ENCODE results near the gene SLC1A3.

SLC1A3 gene

DNA sequence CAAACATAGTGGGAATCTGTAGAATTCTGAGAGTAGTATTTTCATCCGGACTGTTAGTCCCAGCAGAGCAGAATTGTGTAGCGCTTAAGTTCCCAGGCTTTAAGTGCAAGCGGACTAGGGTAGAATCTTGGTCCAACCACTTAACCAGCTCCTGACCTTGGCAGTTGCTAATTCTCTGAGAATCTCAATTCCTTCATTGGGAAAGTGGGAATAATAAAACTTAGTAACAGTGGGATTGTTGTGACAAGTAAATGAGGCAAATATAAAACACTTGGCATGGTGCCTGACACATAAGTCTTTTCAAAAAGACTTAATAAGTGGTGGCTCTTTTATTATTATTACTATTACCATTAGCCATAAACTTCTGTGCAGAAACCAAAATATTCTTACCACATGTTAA lies 8.4 kb upstream of the SLC1A3 start:
- Histone ChIP-seq H3K4me3 (no peak overlapping the region), H3K27ac (no peak overlapping the region)

DNA sequence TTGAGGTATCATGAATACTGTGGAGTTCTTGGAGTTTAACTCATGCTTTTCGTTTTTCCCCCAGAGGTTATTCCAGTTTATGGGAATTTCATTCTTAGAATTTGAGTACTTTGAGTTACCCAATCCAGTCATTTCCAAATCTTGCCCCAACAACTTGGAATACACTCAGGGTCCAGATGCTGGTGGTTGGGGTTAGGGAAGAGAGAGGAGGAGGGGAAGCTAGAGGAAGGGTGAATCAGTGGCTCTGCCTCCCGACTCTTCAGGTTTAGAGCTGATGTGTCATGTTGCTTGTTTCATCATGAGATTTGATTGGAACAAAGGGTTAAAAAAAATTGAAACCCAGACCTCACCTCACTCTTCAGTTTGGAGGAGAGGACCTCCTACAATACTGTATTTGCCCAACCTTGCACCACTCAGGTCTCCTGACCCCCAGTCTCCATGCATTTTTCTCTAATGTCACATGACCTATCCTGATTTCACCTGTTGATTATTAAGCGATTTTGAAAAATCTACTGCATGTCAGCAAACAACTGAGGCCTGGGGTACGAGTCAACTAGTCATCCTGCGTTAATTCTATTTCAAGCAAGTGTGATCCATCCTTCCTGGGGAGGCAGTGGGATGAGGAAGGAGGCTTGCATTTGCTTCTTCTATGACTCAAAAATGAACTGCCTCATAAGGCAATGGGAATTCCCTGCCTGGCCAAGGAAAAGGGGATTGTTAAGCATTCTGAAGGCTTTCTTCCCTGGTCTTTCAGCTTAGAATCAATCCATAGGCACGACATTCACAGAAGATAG lies 6.2 kb upstream of the SLC1A3 start:
- H3K27ac ChIP-seq, result no peak overlapping the region

DNA sequence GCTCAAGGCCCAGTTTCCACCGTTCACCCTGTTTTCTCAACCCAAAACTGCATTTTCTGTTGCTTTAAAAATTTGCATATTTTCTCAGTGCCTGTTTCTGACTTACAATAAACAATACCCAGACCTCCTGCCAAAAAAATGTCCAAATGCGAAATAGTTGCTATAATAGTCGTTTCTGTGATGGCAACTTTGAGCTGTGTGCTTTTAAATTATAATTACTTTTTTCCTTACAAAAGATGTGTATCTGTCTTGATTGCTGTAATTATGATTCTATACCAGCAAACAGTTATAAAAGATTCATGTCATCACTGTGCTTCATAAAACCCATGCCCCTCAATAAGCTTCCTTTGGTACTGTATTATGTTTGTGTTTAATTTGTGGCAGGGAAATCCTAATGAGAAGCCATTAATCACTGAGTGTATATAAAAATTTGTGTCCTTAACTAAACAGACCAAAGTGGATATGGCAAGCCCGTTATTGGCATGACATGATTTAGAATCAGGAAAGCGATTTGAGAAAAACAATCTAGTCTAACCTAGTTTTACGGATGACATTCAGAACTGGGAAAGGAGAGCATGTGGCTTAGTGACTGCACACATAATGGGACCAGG lies 5.4 kb upstream of the SLC1A3 start:
- Histone ChIP-seq H3K27ac (no peak overlapping the region), H3K4me3 (no peak overlapping the region)

More for the DNA sequence above, 6.2 kb upstream of the SLC1A3 start:
- H3K4me3 ChIP-seq, result no peak overlapping the region

DNA sequence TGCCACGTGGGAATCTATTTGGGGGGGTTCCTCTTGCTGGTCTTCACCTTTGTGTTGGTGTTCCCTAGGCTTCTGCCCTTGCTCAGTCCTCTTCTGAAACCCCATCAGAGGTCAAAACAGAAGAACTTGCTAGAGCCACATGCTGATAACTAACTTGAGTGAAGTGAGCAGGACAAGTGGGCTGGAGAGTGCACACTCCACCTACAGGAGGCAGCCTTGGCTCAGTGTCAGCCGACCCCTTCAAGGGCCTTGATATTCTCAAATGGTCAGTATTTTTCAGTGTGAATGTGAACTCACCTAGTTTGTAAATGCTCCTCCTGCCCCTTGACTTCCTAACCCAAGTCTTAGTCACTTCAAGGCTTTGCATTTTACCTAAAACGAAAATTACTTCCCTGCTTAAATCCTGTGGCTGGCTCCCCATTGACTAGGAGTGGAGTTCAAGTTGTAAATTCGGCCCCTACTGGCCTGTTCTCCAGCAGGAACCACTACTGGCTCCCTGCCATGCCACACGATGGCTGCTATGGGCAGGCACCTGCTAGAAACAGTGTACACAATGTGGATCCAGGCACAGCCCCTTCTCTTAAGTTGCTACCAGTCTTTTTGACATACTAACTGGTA lies 3.6 kb upstream of the SLC1A3 start:
- no peak overlapping the region for H3K27ac ChIP-seq
- H3K4me3 ChIP-seq, result no peak overlapping the region

DNA sequence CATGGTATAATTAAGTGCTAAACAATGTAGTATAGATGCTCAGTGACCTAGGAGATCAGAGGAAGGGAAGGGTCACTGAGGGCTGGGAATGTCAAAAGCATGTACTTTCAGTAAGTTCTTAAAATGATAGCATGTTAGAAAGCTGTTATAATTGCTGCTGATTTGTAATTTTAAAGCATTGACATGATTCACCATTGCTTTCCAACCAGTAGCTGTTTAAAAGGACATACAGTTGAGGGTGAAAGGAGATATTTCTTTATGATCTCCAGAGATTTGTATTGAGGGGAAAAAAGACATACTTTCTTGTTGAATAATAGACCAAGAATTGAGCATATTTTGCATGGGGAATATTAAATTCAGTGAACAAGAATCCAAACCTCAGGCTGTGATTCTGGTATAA lies 1.2 kb upstream of the SLC1A3 start:
- Histone ChIP-seq H3K4me3 (no peak overlapping the region), H3K27ac (no peak overlapping the region)

DNA sequence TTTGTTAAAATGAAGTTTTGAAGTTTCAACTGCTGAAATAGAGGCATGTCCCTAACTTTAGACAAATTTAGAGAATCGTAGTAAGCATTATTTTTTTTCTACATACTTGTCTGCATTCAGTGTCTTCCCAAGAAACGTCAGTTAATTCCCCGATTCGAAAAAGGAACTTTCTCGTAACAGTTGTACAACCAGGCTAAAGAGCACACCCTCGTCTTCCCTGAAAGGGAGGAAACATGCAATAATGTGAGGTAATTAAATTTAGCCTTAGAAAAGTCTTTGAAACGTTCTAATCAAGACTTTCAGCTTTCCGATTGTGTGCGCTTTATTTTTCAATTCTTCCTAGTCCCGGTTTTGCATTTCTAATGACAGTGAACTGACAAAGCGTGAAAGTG lies 374 bp upstream of the SLC1A3 start:
- H3K27ac ChIP-seq, result peak overlapping the region in 19 of 21 experiments; percentile 29 to 84 (median 70)
- peak overlapping the region; percentile 37 to 55 (median 43) for H3K4me3 ChIP-seq

DNA sequence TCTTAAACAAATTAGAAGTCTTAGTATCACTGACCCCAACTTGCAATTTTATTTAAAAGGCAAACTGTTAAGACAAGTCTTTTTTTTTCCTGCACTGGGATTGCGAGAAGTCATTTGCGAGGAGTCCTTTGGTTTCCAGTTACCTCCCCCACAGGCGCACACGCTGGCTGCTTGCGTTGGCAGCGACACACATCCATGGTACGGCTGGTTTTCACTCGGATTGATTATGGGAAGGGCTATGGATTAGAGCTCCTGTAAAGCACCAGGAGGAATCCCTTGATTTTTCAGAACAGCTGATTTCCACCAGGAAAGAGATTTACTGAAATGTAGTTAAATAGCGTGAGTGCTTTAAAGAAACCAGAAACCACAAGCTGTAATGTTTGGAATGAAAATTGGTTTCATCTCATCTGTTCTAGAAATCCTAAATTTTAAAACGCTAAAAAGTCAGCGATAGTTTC lies 737 bp downstream of the SLC1A3 start:
- peak overlapping the region; percentile 37 to 55 (median 43) for H3K4me3 ChIP-seq
- H3K27ac ChIP-seq, result peak overlapping the region in 19 of 21 experiments; percentile 29 to 84 (median 66)

DNA sequence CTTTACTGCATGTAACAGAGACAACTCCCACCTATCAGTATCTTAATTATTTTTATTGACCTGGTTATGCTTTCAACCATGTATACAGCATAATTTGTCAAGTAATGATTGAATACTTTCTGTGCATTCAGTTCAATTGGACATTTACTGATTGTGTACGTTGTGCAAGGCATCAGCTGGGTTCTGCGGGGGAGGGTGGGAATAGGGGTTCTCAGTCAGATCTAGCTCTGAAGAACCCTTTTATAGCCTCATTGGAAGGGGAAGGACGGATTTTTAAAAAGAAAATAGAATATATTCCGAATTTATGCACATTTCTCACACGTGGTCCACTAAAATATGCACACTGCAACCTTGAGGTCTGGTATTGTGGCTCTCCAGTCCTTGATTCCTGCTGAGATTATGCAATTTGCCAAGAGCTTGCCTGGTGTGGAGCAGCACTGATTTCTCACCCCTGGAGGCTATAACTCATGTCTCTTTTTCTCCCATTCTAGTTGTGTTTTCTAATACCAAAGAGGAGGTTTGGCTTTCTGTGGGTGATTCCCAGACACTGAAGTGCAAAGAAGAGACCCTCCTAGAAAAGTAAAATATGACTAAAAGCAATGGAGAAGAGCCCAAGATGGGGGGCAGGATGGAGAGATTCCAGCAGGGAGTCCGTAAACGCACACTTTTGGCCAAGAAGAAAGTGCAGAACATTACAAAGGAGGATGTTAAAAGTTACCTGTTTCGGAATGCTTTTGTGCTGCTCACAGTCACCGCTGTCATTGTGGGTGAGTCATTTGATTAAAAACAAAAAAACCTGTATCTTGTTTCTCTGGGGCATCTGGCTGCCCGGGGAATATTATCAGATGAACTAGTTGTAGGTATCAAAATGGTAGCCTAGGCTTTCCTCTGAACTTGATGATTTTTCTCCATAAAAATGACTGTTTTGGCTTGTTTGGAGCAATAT lies 1.7 kb downstream of the SLC1A3 start:
- H3K4me3 ChIP-seq, result peak overlapping the region; percentile 7 to 55 (median 41)
- peak overlapping the region in 7 of 21 experiments; percentile 29 to 84 (median 71) for H3K27ac ChIP-seq

DNA sequence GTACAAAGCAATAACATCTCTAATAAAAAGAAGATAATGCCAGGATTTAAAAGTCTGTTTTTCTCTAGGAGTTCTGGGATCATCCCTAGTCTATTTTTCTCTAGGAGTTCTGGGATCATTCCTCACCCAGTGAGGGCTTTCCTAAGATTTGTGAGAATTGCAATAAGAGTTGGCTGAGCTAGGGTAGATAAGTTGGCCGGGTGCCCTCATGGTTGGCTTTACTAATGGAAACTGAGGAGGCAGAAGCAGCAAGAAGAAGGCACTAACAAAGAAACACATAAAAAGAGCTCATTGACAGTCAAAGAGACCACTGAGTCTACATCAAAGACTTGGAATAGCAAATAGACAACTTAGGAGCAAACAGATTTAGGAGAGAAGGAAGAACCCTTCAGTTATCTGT lies 4.2 kb downstream of the SLC1A3 start:
- Histone ChIP-seq H3K27ac (no peak overlapping the region), H3K4me3 (no peak overlapping the region)

DNA sequence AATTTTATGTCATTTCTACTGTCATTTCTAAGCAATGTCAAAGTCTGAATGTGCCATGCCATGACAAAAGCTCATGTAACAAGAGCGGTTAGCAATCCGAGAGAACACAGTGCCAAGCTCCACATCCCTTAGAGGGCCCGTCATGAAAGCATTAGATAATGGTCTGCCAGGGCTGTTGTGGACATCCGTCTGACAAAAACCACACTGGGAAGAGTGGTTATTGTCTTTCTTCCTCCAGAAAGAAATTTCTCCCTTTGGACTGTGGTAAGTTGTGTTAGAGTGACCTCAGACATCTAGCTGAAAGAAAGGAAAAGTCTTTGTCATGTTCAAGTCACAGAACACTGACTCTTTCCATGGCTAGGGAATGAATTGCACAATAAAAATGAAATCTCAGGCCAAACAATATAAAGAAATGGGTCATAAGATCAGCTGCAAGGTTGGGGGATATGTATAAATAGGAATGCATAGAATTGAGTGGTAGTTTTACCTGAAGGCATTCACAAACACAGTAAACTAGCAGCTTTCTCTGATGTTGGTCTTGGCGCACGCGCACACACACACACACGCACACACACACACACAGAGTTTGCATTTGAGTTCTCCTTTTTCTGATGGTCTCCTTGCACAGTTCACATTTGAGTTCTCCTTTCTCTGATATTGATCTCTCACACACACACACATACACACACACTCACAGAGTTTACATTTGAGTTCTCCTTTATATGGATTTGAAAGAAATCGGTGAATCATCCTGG lies 5.3 kb downstream of the SLC1A3 start:
- Histone ChIP-seq H3K27ac (no peak overlapping the region), H3K4me3 (no peak overlapping the region)

DNA sequence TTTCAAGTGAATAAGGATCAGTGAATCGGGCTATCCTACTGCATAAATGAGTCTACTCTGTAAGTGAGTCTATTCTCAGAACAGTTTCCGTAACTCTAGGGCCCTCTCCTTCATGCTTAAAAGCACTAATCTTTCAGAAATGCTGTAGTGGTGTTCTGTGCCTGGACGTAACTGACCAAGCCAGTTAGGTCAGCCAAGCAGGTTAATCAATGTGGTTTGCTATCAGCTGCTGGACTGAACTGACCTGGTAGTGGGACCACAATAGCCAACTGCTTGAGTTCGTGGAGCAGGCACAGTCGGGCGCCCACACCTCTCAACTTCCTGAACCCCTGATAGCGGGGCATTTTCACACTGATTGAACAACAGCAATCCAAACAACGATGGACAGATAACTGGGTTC lies 6.8 kb downstream of the SLC1A3 start:
- Histone ChIP-seq H3K27ac (no peak overlapping the region), H3K4me3 (no peak overlapping the region)

DNA sequence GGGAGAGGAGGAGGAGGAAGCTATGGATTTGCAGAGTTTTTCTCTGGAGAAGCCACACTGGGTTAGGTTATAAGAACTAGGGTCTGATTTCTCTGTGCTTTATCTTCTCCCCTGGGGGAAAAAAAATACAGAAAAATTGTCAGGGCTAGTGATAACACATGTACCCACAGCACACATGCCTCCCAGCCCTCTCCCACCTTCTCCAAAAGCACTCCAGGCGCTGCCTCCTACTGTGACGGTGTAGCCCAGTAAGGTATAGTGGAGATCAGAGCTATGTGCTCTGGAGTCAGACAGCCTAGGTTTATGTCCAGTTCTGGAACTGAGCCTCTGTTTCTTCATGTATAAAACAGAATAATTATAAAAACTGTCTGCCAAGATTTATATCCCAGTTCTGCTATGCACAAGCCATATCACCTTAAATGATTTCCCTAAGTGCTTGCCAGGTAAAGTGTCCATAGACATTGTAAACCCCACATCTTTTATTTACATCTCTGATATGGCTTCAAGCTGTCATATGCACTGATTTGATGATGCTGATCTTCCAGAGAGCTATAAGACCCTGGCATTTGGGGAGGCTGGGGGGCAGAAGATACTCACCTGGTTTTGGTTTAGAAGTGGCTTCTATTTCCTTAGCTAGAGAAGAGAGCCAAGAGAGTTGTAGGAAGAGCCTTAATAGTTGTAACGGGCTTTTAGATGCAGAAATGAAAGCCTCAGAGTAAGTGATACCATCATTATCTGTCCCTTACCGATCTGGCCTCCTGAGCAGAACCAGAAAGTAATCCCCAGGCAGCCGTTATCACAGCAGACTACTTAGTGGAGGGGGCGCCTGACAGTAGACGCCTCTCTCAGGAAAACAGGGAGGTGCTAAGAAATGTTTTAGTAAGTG lies 7.6 kb downstream of the SLC1A3 start:
- Histone ChIP-seq H3K27ac (no peak overlapping the region), H3K4me3 (no peak overlapping the region)

DNA sequence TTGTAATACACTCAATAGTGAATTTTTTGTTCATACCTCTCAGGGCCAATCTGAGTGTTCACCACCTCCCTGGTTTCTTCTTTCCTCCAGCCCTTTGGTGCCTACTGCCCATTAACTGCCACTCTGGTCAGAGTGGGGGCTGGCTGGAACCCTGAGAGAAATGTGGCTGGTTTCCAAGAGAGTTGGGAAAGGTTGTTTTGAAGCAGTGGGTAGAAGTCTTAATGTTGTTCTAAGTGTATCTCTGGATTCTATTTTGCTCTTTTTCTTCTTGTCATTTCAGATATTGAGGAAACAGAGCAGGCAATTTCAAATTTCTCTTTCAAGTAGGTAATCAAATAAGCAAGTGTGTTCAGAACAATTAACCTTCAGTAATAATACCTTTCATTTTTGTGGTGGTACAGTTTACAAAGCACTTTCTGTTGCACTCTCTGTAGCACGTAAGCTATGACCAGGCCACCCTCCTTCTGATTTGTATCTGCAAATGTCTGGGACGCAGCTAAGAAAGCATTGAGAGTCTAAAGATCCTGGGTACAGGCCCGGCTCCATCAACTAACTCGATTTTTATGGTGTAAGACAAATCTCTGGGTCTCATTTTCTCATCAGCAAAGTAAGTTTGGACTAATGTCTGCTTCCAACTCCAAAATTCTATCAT lies 8.4 kb downstream of the SLC1A3 start:
- H3K27ac ChIP-seq, result no peak overlapping the region
- no peak overlapping the region for H3K4me3 ChIP-seq

DNA sequence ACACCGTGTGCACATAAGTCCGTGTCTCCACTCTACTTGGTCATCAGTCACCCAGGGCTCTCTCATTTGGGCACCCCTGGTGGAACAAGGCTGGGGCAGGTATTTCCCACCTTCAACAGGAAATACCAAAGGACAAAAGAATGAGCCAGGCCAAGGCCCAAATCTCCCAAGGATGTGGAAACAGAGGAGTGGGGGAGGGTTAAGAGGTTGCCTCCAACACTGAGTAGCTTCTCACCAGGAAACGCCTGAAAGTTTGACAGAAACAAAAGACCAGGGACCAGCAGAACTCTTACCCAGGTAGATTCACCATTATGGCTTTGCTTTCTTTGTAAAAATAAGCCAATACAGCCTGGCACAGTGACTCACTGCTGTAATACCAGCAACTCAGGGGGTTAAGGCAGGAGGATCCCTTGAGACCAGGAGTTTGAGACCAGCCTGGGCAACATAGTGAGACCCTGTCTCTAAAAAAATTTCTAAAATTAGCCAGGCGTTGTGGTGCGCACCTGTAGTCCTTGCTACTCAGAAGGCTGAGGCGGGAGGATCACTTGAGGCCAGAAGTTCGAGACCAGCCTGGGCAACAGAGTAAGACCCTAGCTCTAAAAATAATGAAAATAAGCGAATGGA lies 12.7 kb downstream of the SLC1A3 start:
- H3K27ac ChIP-seq, result no peak overlapping the region
- no peak overlapping the region for H3K4me3 ChIP-seq

DNA sequence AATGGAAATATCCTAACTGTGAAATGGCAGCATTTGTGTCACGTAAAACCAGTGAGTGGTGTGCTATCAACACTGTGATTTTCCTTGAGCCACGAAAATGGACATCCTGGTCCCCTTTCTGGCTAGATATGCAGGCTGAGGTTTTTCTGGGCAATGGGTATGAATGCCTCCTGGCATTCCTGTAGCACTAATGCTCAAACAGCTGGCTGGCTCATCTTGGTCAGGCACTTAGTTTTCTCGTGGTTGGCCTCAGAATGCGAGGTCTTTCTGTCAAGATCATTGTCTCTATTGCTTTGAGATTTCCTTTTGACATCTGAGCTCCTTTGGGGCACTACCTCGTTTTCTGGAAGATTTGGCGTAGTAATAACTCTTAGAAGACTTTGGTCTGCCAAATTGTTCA lies 15.6 kb downstream of the SLC1A3 start:
- no peak overlapping the region for H3K27ac ChIP-seq
- H3K4me3 ChIP-seq, result no peak overlapping the region

DNA sequence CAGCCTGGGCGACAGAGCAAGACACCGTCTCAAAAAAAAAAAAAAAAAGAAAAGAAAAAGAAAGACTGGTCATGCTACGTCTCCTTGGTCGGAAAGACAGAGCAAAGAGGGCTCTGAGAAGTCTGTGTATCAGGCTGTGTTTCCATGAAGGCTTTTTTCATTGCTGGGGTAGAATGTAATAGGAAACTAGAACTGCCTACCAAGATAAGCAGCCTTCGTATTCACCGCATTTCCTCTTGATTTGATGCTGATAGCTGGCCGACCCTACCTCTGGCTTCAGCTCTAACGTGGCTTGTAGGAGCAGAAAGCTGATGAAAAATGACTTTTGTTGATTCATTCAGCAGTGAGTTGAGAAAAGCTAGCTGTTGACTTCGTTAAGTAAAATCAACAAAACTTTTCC lies 17.4 kb downstream of the SLC1A3 start:
- no peak overlapping the region for H3K27ac ChIP-seq
- H3K4me3 ChIP-seq, result no peak overlapping the region

DNA sequence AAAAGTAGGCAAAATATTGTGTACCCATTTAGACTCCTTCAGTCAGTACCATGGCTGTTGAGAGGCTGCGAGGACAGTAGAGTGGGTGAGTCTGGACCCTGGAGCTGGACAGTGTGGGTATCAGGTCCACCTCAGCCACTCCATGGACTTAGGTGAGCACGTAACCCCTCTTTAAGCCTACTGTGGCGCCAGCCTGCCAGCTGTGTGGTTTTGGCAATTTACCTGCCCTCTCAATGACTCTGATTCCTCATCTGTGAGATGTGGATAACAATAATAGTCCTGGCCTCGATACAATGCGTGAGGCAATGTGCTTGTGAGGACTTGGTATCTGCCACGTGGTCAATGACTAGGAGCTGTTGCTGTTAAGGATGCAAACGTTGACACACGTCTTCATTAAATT lies 17.9 kb downstream of the SLC1A3 start:
- H3K4me3 ChIP-seq, result no peak overlapping the region
- H3K27ac ChIP-seq, result no peak overlapping the region
